Measurements from ENCODE around the gene HOMER2.
"Not testable (repeated sequence)": the region's sequence is repeated elsewhere in the genome, so short reads cannot be mapped to it uniquely, and the experiment has no call there.

GRCh38 chr15:82893473-82893872 lies 59.0 kb downstream of the HOMER2 start:
- not testable (repeated sequence) for TF ChIP-seq POLR2A (IDR thresholded peaks at IDR 0.05; ENCODE audit: low read length); GATA1 (IDR thresholded peaks at IDR 0.05; ENCODE audit: low read depth, low read length)
